HEK293T (cell line): ENCODE data around the gene QSOX1.

ENCODE experiments used
- CTCF ChIA-PET: fragments of 350-600 bp; formaldehyde crosslinking; extraction: SDS; loops from one replicate; lab custom pipeline; 2021; ENCODE audit warnings: antibody characterized with exemption, inconsistent platforms; lab: Yijun Ruan, JAX
- POLR2A ChIA-PET: fragments of 350-600 bp; formaldehyde crosslinking; extraction: SDS; loops from one replicate; lab custom pipeline; 2020; ENCODE audit warnings: antibody characterized with exemption, inconsistent platforms; lab: Yijun Ruan, JAX
- DNase-seq: peaks from one replicate; pipeline ENCODE4 v3.0.0; 2012; ENCODE audit warnings: mixed read lengths; ENCODE audit errors: extremely low spot score
- ARNT ChIP-seq: fragments of 450-650 bp; IDR thresholded peaks from 2 replicates; pipeline ENCODE4 v1.6.1; 2017; ENCODE audit warnings: mild to moderate bottlenecking
- BHLHE40 ChIP-seq: fragments of 450-650 bp; IDR thresholded peaks from 2 replicates; pipeline ENCODE4 v1.6.1; 2016; ENCODE audit warnings: mild to moderate bottlenecking, moderate library complexity, borderline replicate concordance
- CTBP1 ChIP-seq: fragments of 450-650 bp; IDR thresholded peaks from 2 replicates; pipeline ENCODE4 v1.6.1; 2016; ENCODE audit warnings: borderline replicate concordance
- ELF4 ChIP-seq: fragments of 450-650 bp; IDR thresholded peaks from 2 replicates; pipeline ENCODE4 v1.6.1; 2017; ENCODE audit warnings: antibody characterized with exemption
- FOXA1 ChIP-seq: fragments of 450-650 bp; IDR thresholded peaks from 2 replicates; pipeline ENCODE4 v1.6.1; 2016; ENCODE audit warnings: mild to moderate bottlenecking
- FOXK2 ChIP-seq: fragments of 450-650 bp; IDR thresholded peaks from 2 replicates; pipeline ENCODE4 v1.6.1; 2016; ENCODE audit warnings: mild to moderate bottlenecking
- FOXM1 ChIP-seq: fragments of 450-650 bp; IDR thresholded peaks from 2 replicates; pipeline ENCODE4 v1.6.1; 2017; ENCODE audit warnings: mild to moderate bottlenecking, borderline replicate concordance
- HDGF ChIP-seq: fragments of 450-650 bp; IDR thresholded peaks from 2 replicates; pipeline ENCODE4 v1.6.1; 2017; ENCODE audit warnings: antibody characterized with exemption, borderline replicate concordance
- L3MBTL2 ChIP-seq: fragments of 450-650 bp; conservative IDR thresholded peaks from 2 replicates; pipeline ENCODE4 v1.6.1; 2016; ENCODE audit warnings: mild to moderate bottlenecking
- LEF1 ChIP-seq: fragments of 450-650 bp; IDR thresholded peaks from 2 replicates; pipeline ENCODE4 v1.6.1; 2017; ENCODE audit warnings: mild to moderate bottlenecking, borderline replicate concordance
- NFRKB ChIP-seq: fragments of 450-650 bp; IDR thresholded peaks from 2 replicates; pipeline ENCODE4 v1.6.1; 2016; ENCODE audit warnings: mild to moderate bottlenecking, moderate library complexity
- SP1 ChIP-seq: fragments of 450-650 bp; IDR thresholded peaks from 2 replicates; pipeline ENCODE4 v1.6.1; 2017
- SUZ12 ChIP-seq: fragments of 450-650 bp; IDR thresholded peaks from 2 replicates; pipeline ENCODE4 v1.6.1; 2016; ENCODE audit warnings: mild to moderate bottlenecking
- TARDBP ChIP-seq: fragments of 450-650 bp; IDR thresholded peaks from 2 replicates; pipeline ENCODE4 v1.6.1; 2016
- ZNF384 ChIP-seq: fragments of 450-650 bp; IDR thresholded peaks from 2 replicates; pipeline ENCODE4 v1.6.1; 2016
- TF ChIP-seq, protein P1 (sequence below): fragments of 450-650 bp; IDR thresholded peaks from 2 replicates; pipeline ENCODE4 v1.6.1; 2016

The QSOX1 gene

DNA sequence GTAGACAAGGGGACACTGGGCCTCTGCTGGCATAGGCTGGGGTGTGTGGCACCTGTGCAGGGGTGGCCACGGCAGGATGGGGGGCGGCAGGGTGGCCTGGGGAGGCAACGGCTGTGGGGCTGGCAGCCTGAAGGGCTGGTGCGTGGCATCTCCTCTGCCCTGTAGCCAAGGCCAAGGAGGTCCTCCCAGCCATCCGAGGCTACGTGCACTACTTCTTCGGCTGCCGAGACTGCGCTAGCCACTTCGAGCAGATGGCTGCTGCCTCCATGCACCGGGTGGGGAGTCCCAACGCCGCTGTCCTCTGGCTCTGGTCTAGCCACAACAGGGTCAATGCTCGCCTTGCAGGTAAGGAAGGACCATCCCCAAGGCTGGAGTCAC is 39.4 kb downstream of the QSOX1 start:
- POLR2A ChIA-PET: no interaction called here

DNA sequence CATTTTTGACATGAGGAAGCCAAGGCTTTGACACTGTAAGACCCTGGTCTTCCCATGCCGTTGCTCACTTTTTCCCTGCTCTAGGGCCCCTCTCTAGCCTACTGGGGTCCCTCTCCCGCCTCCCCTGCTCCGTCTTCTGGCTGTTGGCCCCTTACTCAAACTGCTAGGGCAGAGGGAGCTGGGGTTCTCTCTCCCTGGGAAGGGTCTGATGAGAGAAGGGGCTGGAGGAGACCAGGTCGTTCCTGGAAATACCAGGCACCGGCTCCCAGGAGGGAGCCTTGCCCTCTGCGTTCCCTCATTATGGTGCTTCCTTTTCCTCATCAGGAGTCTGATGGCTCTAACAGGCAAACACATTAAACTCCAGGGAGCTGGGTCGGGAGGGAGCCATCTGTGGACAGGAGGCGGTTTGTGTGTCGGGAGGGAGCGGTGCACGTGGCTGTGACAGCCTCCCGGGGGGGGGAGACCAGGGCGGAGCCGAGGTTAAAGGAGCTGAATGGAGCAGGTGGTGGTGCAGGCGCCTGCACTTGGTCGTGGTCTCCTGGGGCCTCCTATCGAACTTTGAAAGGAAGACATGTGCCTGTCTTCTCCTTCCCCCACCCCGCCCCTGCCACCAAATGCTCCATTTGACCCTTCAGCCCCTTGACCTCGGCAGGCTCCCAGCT is 40.0 kb downstream of the QSOX1 start:
- ChIA-PET POLR2A (no interaction called here), CTCF (no interaction called here)
- DNase-seq: no peak
- no peak for TF ChIP-seq FOXK2
- no peak for TF ChIP-seq ZNF384
- no peak for TF ChIP-seq SP1
- TF ChIP-seq BHLHE40: no peak
- no peak for TF ChIP-seq ARNT
- no peak for TF ChIP-seq TARDBP
- TF ChIP-seq L3MBTL2: no peak
- no peak for TF ChIP-seq SUZ12
- TF ChIP-seq, protein P1, sequence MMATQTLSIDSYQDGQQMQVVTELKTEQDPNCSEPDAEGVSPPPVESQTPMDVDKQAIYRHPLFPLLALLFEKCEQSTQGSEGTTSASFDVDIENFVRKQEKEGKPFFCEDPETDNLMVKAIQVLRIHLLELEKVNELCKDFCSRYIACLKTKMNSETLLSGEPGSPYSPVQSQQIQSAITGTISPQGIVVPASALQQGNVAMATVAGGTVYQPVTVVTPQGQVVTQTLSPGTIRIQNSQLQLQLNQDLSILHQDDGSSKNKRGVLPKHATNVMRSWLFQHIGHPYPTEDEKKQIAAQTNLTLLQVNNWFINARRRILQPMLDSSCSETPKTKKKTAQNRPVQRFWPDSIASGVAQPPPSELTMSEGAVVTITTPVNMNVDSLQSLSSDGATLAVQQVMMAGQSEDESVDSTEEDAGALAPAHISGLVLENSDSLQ: no peak
- no peak for TF ChIP-seq FOXM1
- no peak for TF ChIP-seq FOXA1
- TF ChIP-seq CTBP1: no peak
- TF ChIP-seq ELF4: no peak
- TF ChIP-seq HDGF: no peak
- TF ChIP-seq LEF1: no peak

More for the DNA sequence above, 39.4 kb downstream of the QSOX1 start:
- DNase-seq: no peak
- no peak for TF ChIP-seq BHLHE40
- TF ChIP-seq FOXK2: no peak
- no peak for TF ChIP-seq ARNT
- TF ChIP-seq, protein P1: no peak
- no peak for TF ChIP-seq TARDBP
- no peak for TF ChIP-seq SUZ12
- TF ChIP-seq ZNF384: no peak
- no peak for TF ChIP-seq HDGF
- TF ChIP-seq FOXM1: no peak
- no peak for TF ChIP-seq NFRKB
- TF ChIP-seq L3MBTL2: no peak
- no peak for TF ChIP-seq SP1
- TF ChIP-seq CTBP1: no peak
- CTCF ChIA-PET: no interaction called here

DNA sequence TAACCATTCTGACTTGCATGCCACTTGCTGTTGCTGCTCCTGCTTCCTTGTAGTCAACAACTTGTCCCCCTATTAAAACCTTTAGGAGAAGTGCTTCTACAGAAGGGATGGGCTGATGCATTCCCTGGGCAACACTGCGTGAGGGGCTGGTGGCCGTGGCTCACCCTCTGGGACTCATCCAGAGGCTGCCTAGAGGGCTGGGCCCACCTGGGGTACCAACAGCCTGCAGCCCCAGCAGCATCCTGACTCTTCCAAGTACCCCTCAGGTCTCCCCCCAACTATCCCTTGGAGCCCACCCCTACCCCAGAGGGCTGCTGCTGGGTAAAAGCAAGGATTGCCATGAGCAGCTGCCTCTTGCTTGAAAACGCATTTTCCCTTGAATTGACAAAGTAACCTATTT is 40.7 kb downstream of the QSOX1 start:
- ChIA-PET CTCF (no interaction called here), POLR2A (no interaction called here)
- no peak for TF ChIP-seq HDGF
- no peak for TF ChIP-seq FOXM1
- no peak for TF ChIP-seq ARNT
- no peak for TF ChIP-seq TARDBP
- no peak for TF ChIP-seq FOXA1
- no peak for TF ChIP-seq SP1
- no peak for TF ChIP-seq L3MBTL2
- TF ChIP-seq NFRKB: no peak
- TF ChIP-seq, protein P1: no peak
- DNase-seq: no peak

DNA sequence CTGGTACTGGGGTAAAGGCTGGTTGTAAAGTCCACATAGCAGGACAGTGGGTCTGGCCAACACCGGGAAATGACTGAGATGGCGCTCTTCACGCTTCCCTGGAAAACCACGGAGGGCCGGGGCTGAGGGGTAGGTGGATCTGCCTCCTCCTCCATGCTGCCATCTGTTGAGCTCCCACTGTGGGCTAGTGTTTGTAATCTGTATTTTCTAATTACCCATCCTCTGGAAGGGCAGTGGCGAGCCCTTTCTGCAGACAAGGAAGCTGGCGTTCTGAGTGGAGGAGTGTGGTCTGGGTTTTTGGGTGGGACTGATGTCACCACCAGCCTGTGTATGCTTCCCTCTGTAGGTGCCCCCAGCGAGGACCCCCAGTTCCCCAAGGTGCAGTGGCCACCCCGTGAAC is 41.2 kb downstream of the QSOX1 start:
- ChIA-PET CTCF (no interaction called here), POLR2A (no interaction called here)
- DNase-seq: no peak
- no peak for TF ChIP-seq FOXA1
- no peak for TF ChIP-seq L3MBTL2
- TF ChIP-seq HDGF: no peak
- TF ChIP-seq CTBP1: no peak
- no peak for TF ChIP-seq FOXK2
- TF ChIP-seq ARNT: no peak
- no peak for TF ChIP-seq FOXM1
- no peak for TF ChIP-seq SP1
- TF ChIP-seq, protein P1: no peak
- TF ChIP-seq ZNF384: no peak
- TF ChIP-seq TARDBP: no peak
- TF ChIP-seq ELF4: no peak
- TF ChIP-seq SUZ12: no peak

DNA sequence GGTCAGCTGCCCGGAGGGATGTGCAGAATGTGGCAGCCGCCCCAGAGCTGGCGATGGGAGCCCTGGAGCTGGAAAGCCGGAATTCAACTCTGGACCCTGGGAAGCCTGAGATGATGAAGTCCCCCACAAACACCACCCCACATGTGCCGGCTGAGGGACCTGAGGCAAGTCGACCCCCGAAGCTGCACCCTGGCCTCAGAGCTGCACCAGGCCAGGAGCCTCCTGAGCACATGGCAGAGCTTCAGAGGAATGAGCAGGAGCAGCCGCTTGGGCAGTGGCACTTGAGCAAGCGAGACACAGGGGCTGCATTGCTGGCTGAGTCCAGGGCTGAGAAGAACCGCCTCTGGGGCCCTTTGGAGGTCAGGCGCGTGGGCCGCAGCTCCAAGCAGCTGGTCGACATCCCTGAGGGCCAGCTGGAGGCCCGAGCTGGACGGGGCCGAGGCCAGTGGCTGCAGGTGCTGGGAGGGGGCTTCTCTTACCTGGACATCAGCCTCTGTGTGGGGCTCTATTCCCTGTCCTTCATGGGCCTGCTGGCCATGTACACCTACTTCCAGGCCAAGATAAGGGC is 41.9 kb downstream of the QSOX1 start:
- CTCF ChIA-PET: interaction anchor here (0.9 to 3.2 kb wide), 2 partner anchors 8 to 386 kb away, joined by 3 to 11 read pairs; no protein-coding TSS in a partner anchor

More for the DNA sequence above, 41.9 kb downstream of the QSOX1 start:
- TF ChIP-seq TARDBP: no peak
- TF ChIP-seq HDGF: no peak
- TF ChIP-seq SP1: no peak
- TF ChIP-seq SUZ12: no peak
- no peak for TF ChIP-seq CTBP1
- TF ChIP-seq FOXK2: no peak
- TF ChIP-seq, protein P1: no peak
- no peak for TF ChIP-seq FOXM1
- no peak for TF ChIP-seq ZNF384
- TF ChIP-seq BHLHE40: no peak
- TF ChIP-seq L3MBTL2: no peak
- no peak for TF ChIP-seq FOXA1
- TF ChIP-seq NFRKB: no peak
- no peak for TF ChIP-seq LEF1
- no peak for TF ChIP-seq ELF4
- no peak for TF ChIP-seq ARNT
- DNase-seq: no peak
- POLR2A ChIA-PET: no interaction called here
